Activated T-cell treated with anti-CD3 and anti-CD28 coated beads, Interleukin-2, amount 50 U/mL, for 4 hours (primary cell): Measurements from ENCODE around the gene UFSP1. TPM values are rescaled to one million over a fixed set of nuclear protein-coding genes. Genes with fewer than 3 reads are reported as not detected.

Experiments
- ATAC-seq, 2 donors: fragments of 200-7000 bp; cut with Tn5 transposase; one replicate each; pipeline ENCODE4 v1.10.0; 2021
- DNase-seq: peaks from one replicate; pipeline ENCODE4 v3.0.0-alpha.2; 2020
- H3K27me3 Mint-ChIP-seq: one replicate; pipeline ENCODE4 v1.8.0; 2021; ENCODE audit warnings: low read depth, mixed read lengths
- H3K36me3 Mint-ChIP-seq: one replicate; pipeline ENCODE4 v1.8.0; 2022; ENCODE audit warnings: mixed read lengths; ENCODE audit not compliant: insufficient read depth
- H3K4me1 Mint-ChIP-seq: one replicate; pipeline ENCODE4 v1.8.0; 2021; ENCODE audit warnings: low read depth, mixed read lengths
- H3K4me3 Mint-ChIP-seq: one replicate; pipeline ENCODE4 v1.8.0; 2021; ENCODE audit warnings: mild to moderate bottlenecking, moderate library complexity, mixed read lengths
- H3K9me3 Mint-ChIP-seq: one replicate; pipeline ENCODE4 v1.8.0; 2021; ENCODE audit warnings: mixed read lengths
- total RNA-seq, 3 donors: library from RNA; stranded (reverse); gene quantifications; one replicate each; pipeline ENCODE4 v1.2.1, GENCODE V29; 2021

The UFSP1 gene
- total RNA-seq, 3 donors from 2014 or later = 3.7 to 5.1 (median 4.6) TPM

DNA sequence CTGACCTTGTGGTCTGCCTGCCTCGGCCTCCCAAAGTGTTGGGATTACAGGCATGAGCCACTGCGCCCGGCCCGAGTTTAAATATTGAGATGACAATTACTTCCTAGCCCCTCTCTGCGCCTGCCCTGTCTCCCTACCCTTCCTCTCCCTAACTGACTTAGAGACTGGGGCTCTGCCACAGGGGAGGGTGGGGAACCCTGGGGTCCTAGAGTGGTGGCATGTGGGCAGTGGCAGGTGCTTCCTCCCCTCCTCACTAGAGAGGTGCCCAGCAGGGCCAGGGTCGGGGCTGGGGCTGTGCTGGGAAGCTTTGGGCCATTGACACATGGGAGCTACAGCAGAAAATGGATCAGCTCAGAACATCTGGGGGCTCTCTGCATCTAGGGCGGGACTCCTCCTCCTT, 13.1 kb upstream of the UFSP1 start:
- ATAC-seq (no peak), DNase-seq (no peak)
- no peaks in the 10 kb centered on the region for H3K36me3 Mint-ChIP-seq
- peaks cover 27% of the 10 kb centered on the region for H3K27me3 Mint-ChIP-seq
- no peaks in the 10 kb centered on the region for H3K9me3 Mint-ChIP-seq
- H3K4me3 Mint-ChIP-seq = no peak overlapping the region
- no peaks in the 10 kb centered on the region for H3K4me1 Mint-ChIP-seq

DNA sequence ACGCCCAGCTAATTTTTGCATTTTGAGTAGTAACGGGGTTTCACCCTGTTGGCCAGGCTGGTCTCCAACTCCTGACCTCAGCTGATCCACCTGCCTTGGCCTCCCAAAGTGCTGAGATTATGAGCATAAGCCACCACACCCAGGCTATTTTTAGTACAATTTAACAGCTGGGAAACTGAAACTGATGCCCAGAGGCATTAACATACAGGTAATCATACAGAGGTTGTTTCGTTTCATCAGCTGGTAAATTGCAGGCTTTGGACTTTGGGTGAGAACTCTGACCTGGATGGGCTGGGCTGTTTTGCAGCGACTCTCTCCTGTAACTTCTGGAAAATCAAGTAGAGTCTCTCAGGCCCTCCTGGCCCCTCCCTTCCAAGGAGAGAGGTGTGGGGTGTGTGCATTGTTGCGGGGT, 12.4 kb upstream of the UFSP1 start:
- Mint-ChIP-seq H3K4me1 (no peaks in the 10 kb centered on the region), H3K36me3 (no peaks in the 10 kb centered on the region), H3K4me3 (no peak overlapping the region), H3K9me3 (no peaks in the 10 kb centered on the region), H3K27me3 (peaks cover 33% of the 10 kb centered on the region)
- no peak for DNase-seq
- ATAC-seq = no peak

DNA sequence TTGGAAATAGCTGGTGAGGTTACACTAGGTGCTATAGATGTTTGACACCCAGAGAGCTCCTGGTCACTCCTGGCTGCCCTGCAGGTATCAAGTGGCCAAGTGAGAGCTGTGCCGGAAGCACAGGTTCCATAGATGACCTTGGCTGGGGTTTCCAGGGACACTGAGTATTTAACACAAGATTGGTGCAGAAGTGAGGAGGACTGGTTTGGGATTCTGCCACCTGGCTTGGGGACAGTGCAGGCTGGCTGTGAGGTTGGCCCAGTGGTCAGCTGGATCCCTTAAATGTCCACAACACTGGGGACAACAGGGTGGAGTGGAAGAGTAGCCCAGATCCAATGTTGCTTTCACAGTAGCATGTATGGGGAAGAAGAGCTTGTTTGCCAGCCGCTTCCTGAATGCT, 11.5 kb upstream of the UFSP1 start:
- H3K9me3 Mint-ChIP-seq = no peaks in the 10 kb centered on the region
- peaks cover 38% of the 10 kb centered on the region for H3K27me3 Mint-ChIP-seq
- DNase-seq = no peak
- peaks cover 5% of the 10 kb centered on the region for H3K4me1 Mint-ChIP-seq
- H3K4me3 Mint-ChIP-seq = no peak overlapping the region
- no peak for ATAC-seq
- H3K36me3 Mint-ChIP-seq = no peaks in the 10 kb centered on the region

DNA sequence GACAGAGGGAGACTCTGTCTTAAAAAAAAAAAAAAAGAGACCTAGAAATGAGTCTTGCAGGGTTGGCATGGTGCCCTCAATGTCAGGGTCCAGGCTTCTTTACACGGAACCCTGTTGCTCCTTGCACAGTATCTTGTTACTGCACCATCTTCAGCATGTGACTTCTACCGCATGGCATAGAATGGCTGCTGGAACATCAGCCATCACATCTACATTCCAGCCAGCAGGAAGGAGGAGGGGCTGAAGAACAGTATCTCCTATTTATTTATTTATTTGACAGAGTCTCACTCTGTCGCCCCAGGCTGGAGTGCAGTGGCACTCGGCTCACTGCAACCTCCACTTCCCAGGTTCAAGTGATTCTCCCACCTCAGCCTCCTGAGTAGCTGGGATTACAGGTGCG, 9.9 kb upstream of the UFSP1 start:
- Mint-ChIP-seq H3K4me1 (peaks cover 7% of the 10 kb centered on the region), H3K9me3 (no peaks in the 10 kb centered on the region), H3K36me3 (no peaks in the 10 kb centered on the region), H3K27me3 (peaks cover 40% of the 10 kb centered on the region), H3K4me3 (no peak overlapping the region)
- ATAC-seq (no peak), DNase-seq (no peak)

DNA sequence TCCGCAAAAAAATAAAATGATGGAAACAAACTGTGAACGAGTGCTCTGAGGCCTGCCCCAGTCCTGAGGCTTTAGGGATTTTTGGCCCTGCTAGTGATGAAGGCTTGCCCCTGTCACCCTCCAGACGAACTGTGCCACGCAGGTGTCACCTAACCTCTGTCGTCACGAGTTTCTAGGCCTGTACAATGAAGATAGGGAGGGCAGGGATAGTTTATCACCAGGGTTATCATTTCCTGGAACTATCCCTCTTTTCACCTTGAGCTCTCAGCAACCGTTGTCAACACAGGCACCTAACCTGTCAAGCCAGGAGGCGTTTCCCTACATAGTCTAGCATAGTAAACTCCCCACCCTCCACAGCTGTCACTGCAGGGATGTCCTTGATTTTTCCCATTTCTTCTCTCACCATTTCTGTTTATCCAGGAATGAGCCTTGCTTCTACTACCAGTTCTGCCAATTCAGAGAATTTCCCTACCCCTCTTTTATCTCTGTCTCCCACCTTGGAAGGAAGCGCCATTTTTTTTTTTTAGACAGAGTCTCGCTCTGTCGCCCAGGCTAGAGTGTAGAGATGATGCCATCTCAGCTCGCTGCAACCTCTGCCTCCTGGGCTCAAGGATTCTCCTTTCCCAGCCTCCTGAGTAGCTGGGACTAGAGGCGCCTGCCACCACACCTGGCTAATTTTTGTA, 8.4 kb upstream of the UFSP1 start:
- H3K9me3 Mint-ChIP-seq = no peaks in the 10 kb centered on the region
- peaks cover 46% of the 10 kb centered on the region for H3K27me3 Mint-ChIP-seq
- H3K36me3 Mint-ChIP-seq = no peaks in the 10 kb centered on the region
- peak overlapping the region; percentile 15 for H3K4me3 Mint-ChIP-seq
- DNase-seq = no peak
- ATAC-seq = no peak
- peaks cover 7% of the 10 kb centered on the region for H3K4me1 Mint-ChIP-seq

DNA sequence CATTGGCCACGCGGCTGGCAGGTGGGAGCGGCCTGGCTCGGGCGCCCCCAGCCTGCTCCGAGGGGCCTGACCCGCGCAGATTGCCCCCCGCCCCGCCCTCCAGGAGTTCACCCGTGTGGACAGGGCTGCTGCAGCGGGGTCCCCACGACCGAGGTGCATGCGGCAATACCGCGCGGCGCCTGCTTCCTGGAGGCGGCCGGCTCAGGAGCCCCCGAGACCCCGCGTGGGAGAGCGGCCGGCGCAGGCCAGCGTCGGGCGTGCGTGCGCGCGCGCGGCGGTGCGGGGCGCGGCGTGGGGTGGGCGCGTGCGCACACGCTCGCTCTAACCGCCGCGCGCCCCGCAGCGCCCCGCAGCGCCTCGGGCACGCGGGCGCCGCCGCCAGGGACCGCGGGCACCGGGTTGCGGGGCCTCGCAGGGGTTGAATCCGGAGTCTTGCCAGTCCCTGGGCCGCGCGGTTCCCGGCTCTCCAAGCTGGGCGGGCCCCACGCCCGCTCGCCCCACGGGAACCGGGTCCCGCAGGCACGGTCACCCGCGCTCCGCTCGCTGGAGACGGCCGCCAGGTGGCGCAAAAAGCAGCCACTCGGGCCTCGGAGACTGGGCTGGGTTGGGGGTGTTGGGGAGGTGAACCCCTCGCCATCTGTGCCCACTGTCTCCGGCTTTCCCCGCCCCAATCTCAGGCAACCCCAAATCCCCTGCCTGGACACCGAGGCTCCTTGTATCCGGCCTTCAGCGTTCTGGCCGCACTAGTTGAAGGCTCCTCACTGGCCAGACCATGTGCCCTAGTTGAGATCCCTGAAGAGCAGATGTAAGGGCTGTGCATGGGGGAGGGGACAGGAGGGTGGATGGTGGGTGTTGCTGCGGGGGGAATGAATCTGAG, 7.5 kb upstream of the UFSP1 start:
- DNase-seq (no peak), ATAC-seq (peak; percentile 46 to 71)
- Mint-ChIP-seq H3K4me1 (peaks cover 7% of the 10 kb centered on the region), H3K4me3 (peak overlapping the region; percentile 55), H3K36me3 (no peaks in the 10 kb centered on the region), H3K9me3 (no peaks in the 10 kb centered on the region), H3K27me3 (peaks cover 56% of the 10 kb centered on the region)

DNA sequence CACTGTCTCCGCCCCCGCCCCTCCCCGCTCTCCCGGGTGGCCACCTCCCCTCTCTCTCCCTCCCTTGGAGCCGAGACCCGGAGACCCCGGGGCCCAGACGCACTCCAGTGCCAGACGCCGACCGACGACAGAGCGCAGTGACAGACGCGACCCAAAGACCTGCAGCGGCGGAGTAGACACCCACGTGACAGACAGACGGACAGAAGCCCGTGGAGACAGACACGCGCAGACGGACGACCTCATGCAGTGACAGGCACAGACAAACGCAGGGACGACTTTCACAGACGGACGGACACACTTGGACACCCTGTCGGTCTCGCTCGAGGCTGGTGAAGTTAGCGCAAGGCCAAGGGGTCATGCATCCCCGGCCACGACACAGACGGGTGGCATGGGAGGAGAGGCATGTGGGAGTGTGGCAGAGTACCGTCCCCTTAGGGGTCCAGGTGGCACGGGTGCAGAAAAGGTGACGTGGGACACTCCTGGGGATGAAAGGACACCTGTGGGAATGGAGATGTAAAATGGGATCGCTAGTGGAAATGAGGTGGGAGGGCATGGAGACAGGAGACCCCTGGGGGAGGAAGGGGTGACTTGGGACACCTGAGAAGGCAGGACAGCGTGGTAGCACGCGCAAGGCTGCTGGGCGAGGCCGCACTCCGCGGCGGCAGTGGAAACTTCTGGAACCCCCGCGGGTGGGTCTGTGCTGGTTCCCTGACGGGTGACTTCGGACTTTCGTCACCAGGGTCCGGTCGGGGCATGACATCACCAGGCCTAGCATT, 6.6 kb upstream of the UFSP1 start:
- Mint-ChIP-seq H3K4me3 (peak overlapping the region; percentile 78), H3K36me3 (no peaks in the 10 kb centered on the region), H3K27me3 (peaks cover 61% of the 10 kb centered on the region), H3K9me3 (no peaks in the 10 kb centered on the region), H3K4me1 (peaks cover 11% of the 10 kb centered on the region)
- peak; percentile 27 to 32 for ATAC-seq
- DNase-seq = no peak

DNA sequence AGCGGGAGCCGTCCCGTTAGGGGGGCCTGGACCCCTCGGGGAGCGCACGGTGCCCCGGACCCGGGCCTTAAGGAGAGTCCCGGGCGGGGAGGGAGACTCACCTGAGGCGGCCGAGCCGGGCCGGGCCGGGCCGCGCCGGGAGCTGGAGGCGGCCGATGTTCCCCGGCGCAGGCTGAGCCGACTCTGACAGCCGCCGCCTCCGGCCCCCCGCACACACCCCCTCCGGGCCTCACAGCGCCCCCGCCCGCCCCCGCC, 6.1 kb upstream of the UFSP1 start, which contains the start of gene ACHE:
Gene ACHE, minus strand, starts transcription at position 188 of the 255 bp plus-strand sequence. CDS start 1,656 bp downstream, outside the sequence.
- ATAC-seq (peak; percentile 26 to 33), DNase-seq (no peak)
- Mint-ChIP-seq H3K27me3 (peaks cover 56% of the 10 kb centered on the region), H3K4me3 (peak within 1 kb of the TSS; percentile 78), H3K4me1 (peaks cover 12% of the 10 kb centered on the region), H3K9me3 (no peaks in the 10 kb centered on the region), H3K36me3 (no peaks in the 10 kb centered on the region)

DNA sequence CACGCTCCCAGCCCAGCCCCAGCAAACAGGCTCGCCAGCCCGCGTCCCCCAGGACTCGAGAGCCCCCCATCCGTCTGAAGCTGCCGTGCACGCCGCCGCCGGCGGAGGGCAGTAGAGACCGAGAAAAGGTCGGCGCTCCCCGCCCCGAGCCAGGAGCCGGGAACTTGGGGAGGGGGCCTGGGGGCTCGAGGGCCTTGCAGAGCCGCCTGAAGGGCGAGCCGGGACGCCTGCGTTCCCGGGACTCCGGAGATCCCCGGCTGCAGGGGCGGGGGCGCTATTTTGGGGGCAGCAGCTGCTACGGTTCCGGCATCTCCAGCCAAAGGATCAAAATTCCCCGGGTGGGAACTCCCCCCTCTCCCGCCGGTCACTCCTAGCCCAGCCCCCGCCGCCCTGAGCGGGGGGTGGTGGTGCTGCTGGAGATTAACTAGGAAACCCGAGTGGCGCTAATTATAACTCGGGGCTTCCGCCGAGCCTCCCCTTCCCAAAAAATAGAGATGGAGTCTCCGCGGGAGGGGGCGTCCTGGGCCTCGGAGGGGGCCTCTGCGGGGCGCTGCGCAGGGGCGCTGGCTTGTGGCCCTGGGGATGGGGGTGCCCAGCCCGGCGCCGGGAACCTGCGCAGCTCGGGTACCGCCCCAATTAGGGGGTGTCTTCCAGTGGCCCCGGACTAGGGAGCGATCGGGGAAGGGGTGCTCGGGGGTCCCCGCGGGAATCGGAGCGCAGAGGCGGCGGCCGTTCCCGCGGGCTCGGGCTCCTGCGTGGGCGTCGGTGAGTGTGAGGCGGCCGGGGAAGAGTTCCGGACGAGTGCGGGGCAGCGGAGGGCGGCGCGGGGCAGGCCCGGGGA, 5.6 kb upstream of the UFSP1 start:
- peak; percentile 15 to 18 for ATAC-seq
- Mint-ChIP-seq H3K4me1 (peaks cover 16% of the 10 kb centered on the region), H3K4me3 (peak overlapping the region; percentile 45), H3K9me3 (no peaks in the 10 kb centered on the region), H3K36me3 (no peaks in the 10 kb centered on the region), H3K27me3 (peaks cover 53% of the 10 kb centered on the region)
- DNase-seq = peak; percentile 52

DNA sequence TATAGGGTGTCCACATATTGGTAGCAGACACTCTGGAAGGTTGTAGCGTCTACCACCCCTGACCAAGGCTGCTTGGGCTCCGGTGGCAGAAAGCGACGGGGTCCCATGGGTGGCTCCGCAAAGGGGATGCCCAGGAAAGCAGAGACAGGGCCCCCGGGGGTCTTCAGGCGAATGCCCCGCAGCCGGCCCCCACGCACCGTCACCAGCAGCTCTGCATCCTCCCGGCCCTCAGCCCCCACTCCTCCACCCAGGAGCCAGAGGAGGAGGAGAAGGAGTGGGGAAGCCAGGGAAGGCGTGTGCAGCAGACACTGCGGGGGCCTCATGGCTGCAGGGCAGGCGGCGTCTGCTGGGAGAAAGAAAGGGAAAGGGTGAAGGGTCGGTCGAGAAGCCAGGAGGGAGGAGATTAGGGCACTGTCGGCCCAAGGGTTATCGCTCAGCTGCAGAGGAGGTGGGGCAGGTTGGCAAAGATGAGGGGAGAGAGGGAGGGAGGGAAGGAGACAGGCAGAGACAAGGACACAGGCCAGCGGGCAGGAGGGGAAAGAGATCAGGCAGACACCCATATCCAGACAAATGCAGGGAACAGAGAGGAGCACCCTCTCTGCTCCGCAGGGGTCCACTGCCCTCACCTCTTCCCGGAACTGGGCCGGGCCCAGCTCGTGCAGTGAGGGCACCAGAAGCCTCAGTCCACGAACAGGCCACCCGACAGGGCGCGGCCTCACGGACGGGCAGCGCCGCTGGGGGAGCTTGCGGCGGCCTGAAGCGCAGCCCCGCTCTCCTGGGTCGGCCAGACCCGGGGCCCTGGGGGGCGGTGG, 4.6 kb upstream of the UFSP1 start:
- no peak overlapping the region for H3K4me3 Mint-ChIP-seq
- H3K9me3 Mint-ChIP-seq = no peaks in the 10 kb centered on the region
- ATAC-seq (no peak), DNase-seq (no peak)
- no peaks in the 10 kb centered on the region for H3K36me3 Mint-ChIP-seq
- peaks cover 16% of the 10 kb centered on the region for H3K4me1 Mint-ChIP-seq
- peaks cover 49% of the 10 kb centered on the region for H3K27me3 Mint-ChIP-seq

DNA sequence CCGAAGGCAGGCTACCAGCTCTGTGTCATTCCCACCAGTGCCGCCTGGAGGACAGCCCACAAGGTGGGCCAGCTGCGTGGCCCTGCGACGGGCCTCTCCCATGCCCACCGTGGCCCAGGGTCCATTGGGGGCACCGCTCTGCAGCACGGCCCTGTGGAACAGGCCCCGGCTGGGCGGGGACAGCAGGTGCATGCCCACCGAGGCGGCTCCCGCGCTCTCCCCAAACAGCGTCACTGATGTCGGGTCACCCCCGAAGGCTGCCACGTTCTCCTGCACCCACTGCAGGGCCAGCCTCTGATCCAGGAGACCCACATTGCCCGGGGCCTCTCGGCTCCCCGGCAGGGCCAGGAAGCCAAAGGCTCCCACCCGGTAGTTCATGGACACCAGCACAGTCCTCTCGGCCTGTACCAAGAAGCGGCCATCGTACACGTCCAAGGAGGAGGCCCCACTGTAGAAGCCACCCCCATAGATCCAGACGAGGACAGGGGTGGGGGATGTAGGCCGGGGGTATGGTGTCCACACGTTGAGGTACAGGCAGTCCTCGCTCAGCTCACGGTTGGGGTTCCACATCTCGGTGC, 3.9 kb upstream of the UFSP1 start:
- Mint-ChIP-seq H3K4me3 (no peak overlapping the region), H3K27me3 (peaks cover 46% of the 10 kb centered on the region), H3K4me1 (peaks cover 19% of the 10 kb centered on the region), H3K9me3 (no peaks in the 10 kb centered on the region), H3K36me3 (peaks cover 3% of the 10 kb centered on the region)
- ATAC-seq = no peak
- DNase-seq = no peak

DNA sequence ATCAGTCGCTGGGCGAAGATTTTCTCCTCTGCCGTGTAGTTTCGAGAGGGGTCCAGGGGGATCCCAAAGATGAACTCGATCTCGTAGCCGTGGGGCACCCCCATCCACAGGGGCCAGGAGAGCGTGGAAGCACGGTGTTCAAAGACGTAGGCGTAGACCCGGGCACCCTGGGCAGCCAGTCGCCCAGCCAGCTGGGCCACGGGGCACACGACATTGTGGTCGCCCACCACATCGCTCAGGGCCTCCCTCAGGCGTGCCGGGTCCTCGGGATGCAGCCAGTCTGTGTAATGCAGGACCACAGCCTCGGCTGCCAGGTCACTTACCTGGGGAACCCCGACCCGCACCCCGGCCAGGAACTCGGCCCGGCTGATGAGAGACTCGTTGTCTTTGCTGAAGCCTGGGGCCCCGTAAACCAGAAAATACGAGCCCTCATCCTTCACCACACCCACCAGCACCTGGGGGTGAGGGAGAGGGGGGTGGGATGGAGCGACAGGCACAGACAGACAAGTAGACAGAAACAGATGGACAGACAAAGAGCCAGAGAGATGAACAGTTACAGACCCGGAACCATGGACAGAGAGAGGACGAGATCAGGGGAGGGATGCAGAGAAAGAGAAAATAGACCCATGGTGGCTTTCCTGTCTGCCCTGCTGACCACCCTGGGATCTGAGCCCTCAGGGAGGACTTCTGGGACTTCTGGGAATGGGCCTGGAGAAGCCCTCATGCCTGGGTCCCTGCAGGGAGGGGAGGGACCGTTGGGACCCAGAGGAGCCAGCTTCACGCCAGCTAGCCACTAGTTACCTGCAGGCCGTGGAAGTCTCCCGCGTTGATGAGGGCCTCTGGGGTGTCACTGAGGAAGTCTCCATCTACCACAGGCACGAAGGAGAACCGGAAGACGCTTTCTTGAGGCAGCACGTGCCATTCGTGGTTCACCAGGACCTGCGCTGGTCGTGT, 3.1 kb upstream of the UFSP1 start:
- DNase-seq = no peak
- Mint-ChIP-seq H3K36me3 (peaks cover 9% of the 10 kb centered on the region), H3K4me3 (no peak overlapping the region), H3K27me3 (peaks cover 39% of the 10 kb centered on the region), H3K9me3 (no peaks in the 10 kb centered on the region), H3K4me1 (peaks cover 27% of the 10 kb centered on the region)
- ATAC-seq = no peak
